Activated T-helper 2 cell treated with anti-CD3 and anti-CD28 coated beads, Interferon-gamma antibody, Interleukin-2, Interleukin-4, amounts not matched to agents 10 μg/mL and 5 μg/mL and 100 μg/mL, durations not matched to agents 14 hours and 24 hours and 36 hours (primary cell): ENCODE data around the gene ZNF330. TPM values are rescaled to one million over a fixed set of nuclear protein-coding genes. Genes with fewer than 3 reads are reported as not detected.
"Not testable (repeated sequence)": the region's sequence is repeated elsewhere in the genome, so short reads cannot be mapped to it uniquely, and the experiment has no call there.

Experiments used
- DNase-seq: peaks from one replicate; pipeline ENCODE4 v3.0.0; 2021; ENCODE audit warnings: low spot score
- H3K27ac Mint-ChIP-seq: one replicate; pipeline ENCODE4 v1.8.0; 2021; ENCODE audit warnings: mixed read lengths
- H3K27me3 Mint-ChIP-seq: one replicate; pipeline ENCODE4 v1.8.0; 2021; ENCODE audit warnings: low read depth, mixed read lengths
- H3K36me3 Mint-ChIP-seq: one replicate; pipeline ENCODE4 v1.8.0; 2021; ENCODE audit warnings: low read depth, mixed read lengths
- H3K4me1 Mint-ChIP-seq: one replicate; pipeline ENCODE4 v1.8.0; 2021; ENCODE audit warnings: low read depth, mixed read lengths
- H3K4me3 Mint-ChIP-seq: one replicate; pipeline ENCODE4 v1.8.0; 2021; ENCODE audit warnings: low read depth, mild to moderate bottlenecking, moderate library complexity, mixed read lengths
- H3K9me3 Mint-ChIP-seq: one replicate; pipeline ENCODE4 v1.8.0; 2021; ENCODE audit warnings: mixed read lengths
- intact Hi-C: fragments of 100-400 bp; cut with micrococcal nuclease; formaldehyde crosslinking; loops from one replicate; pipeline ENCODE4 v1.15.1; 2023
- total RNA-seq: library from RNA; stranded (reverse); gene quantifications from 2 replicates; pipeline ENCODE4 v1.2.3, GENCODE V29; 2022

The ZNF330 gene
- 55.3 and 57.9 TPM in 2 replicates for total RNA-seq

DNA sequence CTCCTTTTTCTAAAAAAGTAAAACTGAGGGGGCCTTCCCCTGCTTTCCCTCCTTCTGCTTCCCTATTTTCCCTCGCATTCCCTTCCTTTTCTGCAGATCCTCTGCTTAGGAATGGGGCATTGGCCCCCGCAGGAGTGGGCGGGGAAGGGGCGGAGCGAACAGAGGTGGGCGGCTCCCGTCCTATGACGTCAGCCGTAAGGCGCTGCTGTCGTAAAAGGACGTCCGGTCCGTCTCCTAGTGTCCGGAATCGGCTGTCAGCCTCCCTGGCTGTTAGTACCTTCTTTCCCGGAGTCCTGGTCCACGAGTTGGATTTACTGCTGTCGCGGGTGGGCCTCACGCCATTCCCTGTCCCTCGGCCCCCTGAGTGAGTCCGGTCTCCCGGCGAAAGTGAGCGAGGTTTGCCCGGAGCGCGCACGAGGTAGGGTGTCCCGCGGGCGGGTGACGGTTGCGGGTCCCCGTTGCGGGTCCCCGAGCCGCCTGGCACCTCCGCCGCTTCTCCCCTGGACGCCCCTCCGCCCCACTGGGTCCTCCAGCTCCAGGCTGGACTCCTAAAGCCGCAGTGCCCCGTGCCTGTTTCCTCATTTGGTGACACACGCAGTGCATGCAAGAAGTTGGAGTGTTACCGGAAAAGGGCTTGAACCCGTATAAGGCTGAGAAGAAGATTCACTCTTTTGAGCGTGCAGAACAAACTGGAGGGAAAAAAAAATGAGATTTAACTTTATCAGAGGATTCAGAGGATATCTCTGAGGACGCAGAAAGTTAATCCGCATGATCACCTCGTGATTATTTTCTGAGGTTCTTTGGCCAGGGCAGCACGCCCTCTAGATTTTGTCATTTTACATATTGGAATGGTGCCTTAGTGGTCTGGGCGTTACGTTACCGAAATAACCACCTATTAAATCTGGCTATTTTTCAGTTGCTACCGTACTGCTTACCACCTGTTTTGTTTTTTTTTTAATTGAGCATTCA is at the start of gene ZNF330:
TSS of gene ZNF330 (plus strand) at position 205 of the 969 bp plus-strand sequence. CDS start 1,477 bp downstream, outside the sequence.
- peak within 1 kb of the TSS; percentile 95 for H3K27ac Mint-ChIP-seq
- DNase-seq: peak; percentile 82
- peaks cover 31% of the 10 kb centered on the region for H3K36me3 Mint-ChIP-seq
- peaks cover 29% of the 10 kb centered on the region for H3K4me1 Mint-ChIP-seq
- peak within 1 kb of the TSS; percentile 91 for H3K4me3 Mint-ChIP-seq
- no peaks in the 10 kb centered on the region for H3K9me3 Mint-ChIP-seq
- intact Hi-C loops: loop anchor here (2.0 to 10.0 kb wide), 2 partner anchors 1344 to 1964 kb away; partner anchors contain the start of gene USP38
- peaks cover 9% of the 10 kb centered on the region for H3K27me3 Mint-ChIP-seq

DNA sequence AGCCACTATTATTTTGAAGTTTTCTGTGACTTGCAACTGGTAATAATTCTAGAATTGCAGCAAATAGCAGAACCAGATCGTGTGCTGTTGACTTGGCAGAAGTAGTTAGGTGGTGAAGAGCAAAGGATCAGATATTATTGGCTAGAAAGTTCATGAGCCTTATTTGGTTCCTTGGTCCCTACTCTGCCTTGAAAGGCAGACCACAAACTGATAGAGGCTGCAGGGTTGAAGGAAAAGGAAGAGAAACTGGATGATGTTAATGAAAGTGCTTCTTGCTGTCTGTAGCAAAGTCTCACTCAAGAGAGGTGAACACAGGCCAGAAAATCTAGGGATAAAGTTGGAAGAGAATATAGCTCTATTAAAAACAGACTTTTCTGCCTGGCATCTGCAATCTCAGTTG is 46.2 kb upstream of the ZNF330 start:
- no peaks in the 10 kb centered on the region for H3K4me1 Mint-ChIP-seq
- intact Hi-C loops: no loop called here
- no peak overlapping the region for H3K4me3 Mint-ChIP-seq
- no peaks in the 10 kb centered on the region for H3K9me3 Mint-ChIP-seq
- H3K27me3 Mint-ChIP-seq: peaks cover 1% of the 10 kb centered on the region
- H3K27ac Mint-ChIP-seq: no peak overlapping the region
- H3K36me3 Mint-ChIP-seq: no peaks in the 10 kb centered on the region
- DNase-seq: no peak

GRCh38 chr4:141177171-141177570 is 43.5 kb upstream of the ZNF330 start:
- Mint-ChIP-seq H3K9me3 (no peaks in the 10 kb centered on the region), H3K36me3 (no peaks in the 10 kb centered on the region), H3K4me3 (no peak overlapping the region), H3K4me1 (no peaks in the 10 kb centered on the region), H3K27ac (no peak overlapping the region), H3K27me3 (peaks cover 1% of the 10 kb centered on the region)
- DNase-seq: no peak
- intact Hi-C loops: no loop called here

DNA sequence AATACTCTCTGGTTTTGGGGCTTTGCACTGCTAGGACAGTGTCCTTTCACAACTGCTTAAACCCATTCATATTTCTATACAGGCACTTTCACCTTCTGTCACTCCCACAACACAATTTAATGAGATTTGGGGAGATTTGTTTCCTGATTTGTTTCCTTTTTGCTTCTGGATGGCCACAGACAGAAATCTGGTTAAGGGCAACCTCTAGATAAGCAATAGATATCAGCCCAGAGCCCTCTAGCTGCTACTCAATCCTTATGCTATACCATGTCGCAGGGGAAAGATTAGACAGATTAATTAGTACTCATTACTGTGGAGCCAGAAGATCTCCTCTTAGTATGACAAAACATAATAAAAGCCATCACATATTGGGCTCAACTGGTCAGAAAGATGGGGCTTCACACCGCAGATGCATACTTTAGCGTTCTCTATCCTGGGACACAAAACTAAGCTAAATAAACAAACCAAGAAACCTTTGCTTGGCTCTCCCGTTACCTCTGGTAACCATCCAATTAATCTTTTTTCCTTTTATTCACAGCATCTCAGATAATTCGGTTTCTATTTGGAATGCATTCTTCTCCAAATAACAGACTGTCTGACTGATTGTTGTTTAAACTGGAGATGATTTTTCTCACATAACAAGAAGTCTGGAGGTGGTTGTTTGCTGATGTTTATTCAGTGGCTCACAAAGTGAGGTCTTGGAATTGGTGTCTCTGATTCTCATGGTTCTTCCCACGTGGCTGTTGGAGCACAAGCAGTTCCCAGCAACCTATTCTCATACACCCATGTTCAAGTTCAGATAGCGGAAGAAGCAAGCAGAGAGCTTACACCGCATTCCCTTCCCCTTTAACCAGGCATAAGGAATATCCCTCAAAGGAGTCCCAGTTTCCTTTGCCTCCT is 41.0 kb upstream of the ZNF330 start:
- Mint-ChIP-seq H3K4me3 (no peak overlapping the region), H3K36me3 (no peaks in the 10 kb centered on the region), H3K27me3 (peaks cover 1% of the 10 kb centered on the region), H3K4me1 (no peaks in the 10 kb centered on the region), H3K9me3 (no peaks in the 10 kb centered on the region), H3K27ac (no peak overlapping the region)
- intact Hi-C loops: no loop called here
- no peak for DNase-seq

GRCh38 chr4:141180991-141181761 is 39.5 kb upstream of the ZNF330 start:
- peaks cover 1% of the 10 kb centered on the region for H3K27me3 Mint-ChIP-seq
- no peak for DNase-seq
- H3K4me1 Mint-ChIP-seq: no peaks in the 10 kb centered on the region
- H3K36me3 Mint-ChIP-seq: no peaks in the 10 kb centered on the region
- intact Hi-C loops: no loop called here
- no peak overlapping the region for H3K4me3 Mint-ChIP-seq
- H3K9me3 Mint-ChIP-seq: no peaks in the 10 kb centered on the region
- H3K27ac Mint-ChIP-seq: no peak overlapping the region

- H3K27ac Mint-ChIP-seq, H3K4me3 Mint-ChIP-seq, H3K27me3 Mint-ChIP-seq, H3K9me3 Mint-ChIP-seq, intact Hi-C loops, DNase-seq, H3K36me3 Mint-ChIP-seq, H3K4me1 Mint-ChIP-seq: not testable (repeated sequence)
Observed at GRCh38 chr4:141183491-141183890, 37.2 kb upstream of the ZNF330 start.

GRCh38 chr4:141192564-141192963 is 28.1 kb upstream of the ZNF330 start:
- Mint-ChIP-seq H3K9me3 (no peaks in the 10 kb centered on the region), H3K4me1 (no peaks in the 10 kb centered on the region), H3K36me3 (no peaks in the 10 kb centered on the region), H3K27me3 (peaks cover 3% of the 10 kb centered on the region), H3K4me3 (no peak overlapping the region), H3K27ac (no peak overlapping the region)
- intact Hi-C loops: no loop called here
- DNase-seq: no peak

DNA sequence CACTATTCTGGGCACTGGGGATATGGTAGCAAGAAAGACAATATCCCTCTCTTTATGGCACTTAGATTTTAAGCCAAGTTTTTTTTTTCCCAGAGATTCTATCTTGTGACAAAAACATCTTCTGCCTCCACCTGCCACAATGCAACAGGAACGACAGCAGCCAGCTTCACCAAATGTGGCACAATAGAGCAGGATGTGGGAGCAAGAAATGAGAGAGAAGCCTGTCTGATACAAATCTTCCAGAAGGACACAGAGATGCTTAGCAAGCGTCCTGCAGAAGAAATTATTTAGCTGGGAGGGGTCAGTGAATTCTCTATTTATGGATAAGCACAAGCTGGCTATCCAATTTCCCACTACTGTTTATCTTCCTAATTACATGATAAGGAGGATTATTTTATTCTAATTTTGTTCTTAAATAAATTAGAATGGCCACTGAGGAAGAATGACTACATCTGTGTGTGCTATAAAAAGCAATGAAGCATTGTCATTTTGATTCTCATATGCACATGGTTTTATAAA is 27.1 kb upstream of the ZNF330 start:
- intact Hi-C loops: no loop called here
- Mint-ChIP-seq H3K36me3 (no peaks in the 10 kb centered on the region), H3K4me1 (no peaks in the 10 kb centered on the region), H3K4me3 (no peak overlapping the region), H3K27ac (no peak overlapping the region), H3K27me3 (peaks cover 3% of the 10 kb centered on the region), H3K9me3 (no peaks in the 10 kb centered on the region)
- DNase-seq: no peak

DNA sequence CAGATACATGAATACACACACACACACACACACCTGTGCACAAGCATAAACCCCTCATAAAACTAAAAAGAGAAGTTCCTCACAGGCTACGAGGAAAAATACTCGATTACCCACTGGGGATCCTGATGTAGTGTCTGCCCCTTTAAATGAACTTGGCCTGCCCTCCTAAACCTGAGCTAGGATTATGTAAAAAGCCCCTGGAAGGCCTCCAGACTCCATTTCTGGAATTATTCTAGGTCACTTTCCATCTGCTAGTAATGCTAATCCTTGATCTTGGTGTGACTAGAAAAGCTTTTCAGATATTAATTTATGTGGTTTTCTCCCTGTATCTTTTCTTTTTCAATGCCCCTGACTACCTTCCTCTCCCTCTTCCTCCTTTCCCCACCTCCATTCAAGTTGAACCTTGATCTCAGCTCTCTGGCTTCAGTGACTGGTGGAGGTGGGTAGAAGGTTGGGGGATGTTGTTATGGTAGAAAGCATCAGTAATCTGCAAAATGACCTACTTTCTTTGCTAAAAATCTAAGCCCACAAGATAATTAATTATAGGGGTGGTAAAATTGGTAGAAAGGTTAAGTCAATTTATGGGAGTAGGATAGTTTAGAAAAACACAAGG is 25.5 kb upstream of the ZNF330 start:
- no peaks in the 10 kb centered on the region for H3K36me3 Mint-ChIP-seq
- intact Hi-C loops: no loop called here
- DNase-seq: no peak
- no peak overlapping the region for H3K4me3 Mint-ChIP-seq
- H3K4me1 Mint-ChIP-seq: no peaks in the 10 kb centered on the region
- H3K9me3 Mint-ChIP-seq: no peaks in the 10 kb centered on the region
- peaks cover 3% of the 10 kb centered on the region for H3K27me3 Mint-ChIP-seq
- H3K27ac Mint-ChIP-seq: no peak overlapping the region

GRCh38 chr4:141196227-141196933 is 24.3 kb upstream of the ZNF330 start:
- Mint-ChIP-seq H3K4me3 (no peak overlapping the region), H3K9me3 (no peaks in the 10 kb centered on the region), H3K27ac (no peak overlapping the region), H3K4me1 (no peaks in the 10 kb centered on the region), H3K27me3 (peaks cover 3% of the 10 kb centered on the region), H3K36me3 (no peaks in the 10 kb centered on the region)
- DNase-seq: no peak
- intact Hi-C loops: no loop called here

DNA sequence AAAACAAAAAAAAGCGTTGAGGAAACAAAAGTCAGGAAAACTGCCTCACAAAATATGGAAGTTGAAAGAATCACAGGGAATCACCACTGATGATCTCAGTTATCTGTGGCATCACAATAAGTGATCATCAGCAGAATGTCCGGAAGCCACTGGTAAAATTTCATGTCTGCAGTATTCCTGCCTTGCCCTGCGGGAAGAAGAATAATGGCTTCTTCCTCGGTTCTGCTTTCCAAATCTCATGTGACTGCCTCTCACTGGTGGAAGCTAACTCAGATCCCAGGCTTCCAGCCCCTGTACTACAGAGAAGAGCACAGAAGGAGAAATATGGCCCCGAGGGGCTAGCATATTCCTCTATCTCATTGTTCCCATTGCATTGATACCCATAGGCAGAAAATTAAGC is 12.7 kb upstream of the ZNF330 start:
- intact Hi-C loops: no loop called here

More for the DNA sequence above, 12.7 kb upstream of the ZNF330 start:
- Mint-ChIP-seq H3K27me3 (peaks cover 10% of the 10 kb centered on the region), H3K36me3 (no peaks in the 10 kb centered on the region), H3K27ac (no peak overlapping the region), H3K9me3 (no peaks in the 10 kb centered on the region), H3K4me1 (no peaks in the 10 kb centered on the region), H3K4me3 (no peak overlapping the region)
- no peak for DNase-seq
